Cerebellar nuclear complex (tissue), 1 donor: Measurements from ENCODE around the gene TMEM52B.
A peak's percentile ranks its signal among the peaks of the same experiment; 100 is the strongest.
"Not testable (repeated sequence)": the region's sequence is repeated elsewhere in the genome, so short reads cannot be mapped to it uniquely, and the experiment has no call there.

Experiments used
- DNase-seq, 2 experiments: peaks; one replicate each; lab custom pipeline; 2025; lab: John Stamatoyannopoulos, UW

The TMEM52B gene

DNA sequence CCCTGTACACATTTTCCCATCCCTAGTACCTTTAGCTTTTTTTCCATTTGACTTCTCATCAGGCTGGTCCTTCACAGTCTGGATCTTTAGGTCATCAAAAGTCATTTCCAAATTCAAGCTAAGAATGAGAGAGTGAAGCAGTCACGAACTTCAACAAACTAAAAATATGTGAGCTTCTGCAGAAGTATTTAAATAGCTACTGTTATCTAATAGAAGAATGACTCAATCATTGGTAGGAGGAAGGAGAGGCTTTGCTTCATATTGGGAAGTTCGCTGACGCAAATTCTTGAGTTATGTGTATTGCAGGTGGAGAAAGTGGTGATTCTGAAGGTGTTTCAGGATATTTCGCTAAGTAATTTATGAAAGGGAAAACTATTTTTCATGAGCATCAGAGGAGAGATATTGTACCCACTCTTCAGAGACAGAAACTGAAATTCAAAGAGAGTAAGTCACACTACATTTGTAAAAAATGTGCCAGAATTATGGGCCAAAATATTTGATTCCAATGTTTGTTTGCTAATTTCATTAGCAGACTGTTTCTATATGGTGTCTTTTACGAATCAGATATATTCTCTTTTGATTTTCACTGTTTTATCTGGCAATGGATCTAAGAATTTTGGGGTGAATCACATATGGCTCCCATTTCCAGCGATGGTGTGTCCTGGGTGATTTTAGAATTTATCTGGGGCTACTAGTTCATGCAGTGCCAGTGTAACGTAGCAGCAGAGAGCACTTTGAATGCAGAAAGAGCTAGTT is 6.7 kb upstream of the TMEM52B start, which contains the start of gene OLR1:
Gene OLR1 (minus strand): TSS at position 160 of the 756 bp plus-strand sequence. CDS start 55 bp downstream, at position 105.
- no peak for DNase-seq

- no peak for DNase-seq
Measured at GRCh38 chr12:10174986-10175614, 3.7 kb upstream of the TMEM52B start.

GRCh38 chr12:10175846-10176636 is 2.8 kb upstream of the TMEM52B start:
- no peak for DNase-seq

DNA sequence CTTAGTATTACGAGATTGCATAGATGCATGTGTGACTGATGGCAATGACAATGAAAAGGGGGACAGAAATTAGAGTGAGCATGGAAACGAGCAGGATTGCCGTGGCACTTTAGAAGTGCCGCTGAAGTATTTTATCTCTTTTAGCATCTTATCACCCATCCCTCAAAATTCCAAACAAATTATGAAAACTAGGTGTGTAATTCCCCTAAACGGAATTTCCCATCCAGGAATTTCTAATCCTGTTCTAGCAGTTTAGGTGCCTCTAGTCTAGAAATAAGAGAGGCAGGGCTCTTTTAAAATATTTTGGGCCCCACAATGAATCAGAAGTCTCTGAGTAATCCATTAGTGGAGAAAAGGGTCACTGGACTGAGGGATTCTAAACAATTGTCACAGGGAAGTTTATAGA is 947 bp downstream of the TMEM52B start:
- DNase-seq: no peak

DNA sequence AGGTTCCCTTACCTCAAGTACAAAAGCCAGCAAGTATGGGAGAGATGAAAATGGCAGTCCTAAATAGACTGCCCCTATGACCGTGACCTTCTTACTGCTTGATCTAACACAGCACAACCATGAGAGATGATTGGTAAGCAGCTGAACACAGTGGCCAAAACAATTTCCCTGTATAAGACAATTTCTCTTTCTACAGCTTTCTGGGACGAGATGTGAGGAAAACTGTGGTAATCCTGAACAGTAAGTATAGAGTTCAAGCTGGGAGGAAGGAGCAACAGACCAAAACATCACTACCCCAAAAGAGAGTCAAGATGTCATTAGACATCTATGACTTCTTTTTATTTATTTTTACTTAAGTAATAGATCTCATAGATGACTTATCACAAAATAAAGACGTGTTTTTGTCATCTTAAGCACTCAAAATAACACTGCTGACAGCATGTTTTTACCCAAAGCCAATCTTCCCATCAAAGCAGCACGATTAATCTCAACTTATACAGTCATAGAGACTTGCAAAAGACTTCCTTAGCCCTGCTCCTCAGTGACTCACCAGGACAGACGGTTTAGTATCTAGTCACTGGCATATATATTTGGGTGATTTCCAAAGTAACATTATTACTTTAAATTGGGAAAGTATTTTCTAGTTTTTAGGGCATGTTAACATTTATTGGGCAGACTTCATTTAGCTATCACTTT is 3.7 kb downstream of the TMEM52B start:
- DNase-seq: no peak

- DNase-seq: no peak
Measured at GRCh38 chr12:10184261-10184843, 5.5 kb downstream of the TMEM52B start.

DNA sequence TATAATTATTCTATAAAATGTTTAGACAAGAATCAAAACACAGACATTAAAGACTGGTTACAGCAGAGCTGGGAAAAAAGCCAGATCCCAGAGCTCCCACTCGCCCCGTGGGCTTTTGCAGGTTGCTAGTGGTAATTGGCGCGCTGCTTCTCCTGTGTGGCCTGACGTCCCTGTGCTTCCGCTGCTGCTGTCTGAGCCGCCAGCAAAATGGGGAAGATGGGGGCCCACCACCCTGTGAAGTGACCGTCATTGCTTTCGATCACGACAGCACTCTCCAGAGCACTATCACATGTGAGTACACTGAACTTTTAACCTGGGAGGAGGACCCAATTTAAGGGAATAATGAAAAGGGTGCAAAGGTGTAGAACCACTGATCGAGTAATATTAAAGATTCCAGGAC is 7.5 kb downstream of the TMEM52B start:
- no peak for DNase-seq

- DNase-seq: not testable (repeated sequence)
Measured at GRCh38 chr12:10186958-10187357, 8.1 kb downstream of the TMEM52B start.

DNA sequence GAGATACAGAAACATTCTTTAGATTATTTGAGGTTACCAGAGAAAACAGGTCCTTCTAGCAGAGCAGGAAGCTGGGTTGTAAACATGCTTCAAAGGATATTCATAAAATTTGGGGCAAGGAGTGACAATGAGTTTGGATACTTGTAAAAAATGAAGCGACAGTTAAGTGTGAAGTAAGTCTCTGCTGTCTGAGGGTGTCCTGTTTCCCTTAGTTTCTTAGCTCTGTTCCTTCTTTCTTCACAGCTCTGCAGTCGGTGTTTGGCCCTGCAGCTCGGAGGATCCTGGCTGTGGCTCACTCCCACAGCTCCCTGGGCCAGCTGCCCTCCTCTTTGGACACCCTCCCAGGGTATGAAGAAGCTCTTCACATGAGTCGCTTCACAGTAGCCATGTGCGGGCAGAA is 10.8 kb downstream of the TMEM52B start:
- no peak for DNase-seq

GRCh38 chr12:10190558-10191388 is 11.9 kb downstream of the TMEM52B start:
- DNase-seq: peak in 1 of 2 experiments; percentile 16

GRCh38 chr12:10191865-10192264 is 13.0 kb downstream of the TMEM52B start:
- no peak for DNase-seq

DNA sequence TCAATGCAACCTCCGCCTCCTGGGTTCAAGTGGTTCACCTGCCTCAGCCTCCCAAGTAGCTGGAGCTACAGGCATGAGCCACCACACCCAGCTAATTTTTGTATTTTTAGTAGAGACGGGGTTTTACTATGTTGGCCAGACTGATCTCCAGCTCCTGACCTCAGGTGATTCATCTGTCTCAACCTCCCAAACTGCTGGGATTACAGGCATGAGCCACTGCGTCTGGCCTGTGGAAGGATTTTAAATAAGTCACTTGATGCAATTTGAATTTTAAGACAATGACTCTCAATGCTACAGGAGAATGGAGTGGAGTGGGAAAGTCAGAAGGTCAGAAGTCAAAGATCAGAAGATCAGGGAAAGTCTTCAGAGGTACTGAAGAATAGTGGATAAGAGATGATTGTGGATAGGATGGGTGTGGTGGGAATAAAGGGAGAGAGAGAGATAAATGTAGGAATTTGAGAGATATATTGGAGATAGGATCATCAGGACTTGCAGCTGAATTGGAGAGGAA is 15.4 kb downstream of the TMEM52B start:
- no peak for DNase-seq

DNA sequence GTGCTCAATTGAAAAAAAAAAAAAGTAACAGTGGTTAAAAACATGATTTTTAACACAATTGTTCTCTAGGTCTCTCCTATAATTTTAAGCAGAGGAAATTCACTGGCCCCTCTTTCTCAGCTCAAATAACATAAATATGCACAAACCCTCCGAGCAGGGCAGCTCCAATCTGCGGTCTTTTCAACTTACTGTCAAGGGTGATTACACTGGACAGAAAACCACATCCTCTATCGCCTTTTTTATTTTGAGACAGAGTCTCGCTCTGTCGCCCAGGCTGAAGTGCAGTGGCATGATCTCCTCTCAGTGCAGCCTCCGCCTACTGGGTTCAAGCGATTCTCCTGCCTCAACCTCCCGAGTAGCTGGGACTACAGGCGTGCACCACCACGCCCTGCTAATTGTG is 17.4 kb downstream of the TMEM52B start:
- DNase-seq: no peak

DNA sequence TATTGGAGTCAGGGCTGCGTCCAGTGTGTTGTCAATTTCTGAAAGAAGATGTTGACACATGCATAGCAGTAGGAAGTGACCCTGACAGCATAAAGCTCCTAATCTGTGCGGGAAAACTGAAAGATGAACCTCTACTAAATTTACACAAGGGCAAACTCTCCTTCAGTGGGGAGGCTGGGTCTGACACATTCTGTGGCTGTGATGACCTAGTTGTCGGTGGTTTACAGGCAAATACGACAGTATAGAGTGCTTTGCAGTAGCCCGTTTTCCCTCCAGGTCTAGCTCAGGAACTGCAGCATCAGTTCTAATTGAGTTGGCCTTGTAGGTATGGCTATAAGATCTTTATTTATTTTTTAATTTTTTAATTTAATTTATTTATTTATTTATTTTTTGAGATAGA is 19.0 kb downstream of the TMEM52B start:
- no peak for DNase-seq

- DNase-seq: not testable (repeated sequence)
Measured at GRCh38 chr12:10204495-10204894, 25.7 kb downstream of the TMEM52B start.

GRCh38 chr12:10205220-10205807 is 26.5 kb downstream of the TMEM52B start:
- DNase-seq: no peak

- DNase-seq: no peak
Measured at GRCh38 chr12:10207136-10207535, 28.3 kb downstream of the TMEM52B start.

- DNase-seq: no peak
Measured at GRCh38 chr12:10210225-10210624, 31.4 kb downstream of the TMEM52B start.

DNA sequence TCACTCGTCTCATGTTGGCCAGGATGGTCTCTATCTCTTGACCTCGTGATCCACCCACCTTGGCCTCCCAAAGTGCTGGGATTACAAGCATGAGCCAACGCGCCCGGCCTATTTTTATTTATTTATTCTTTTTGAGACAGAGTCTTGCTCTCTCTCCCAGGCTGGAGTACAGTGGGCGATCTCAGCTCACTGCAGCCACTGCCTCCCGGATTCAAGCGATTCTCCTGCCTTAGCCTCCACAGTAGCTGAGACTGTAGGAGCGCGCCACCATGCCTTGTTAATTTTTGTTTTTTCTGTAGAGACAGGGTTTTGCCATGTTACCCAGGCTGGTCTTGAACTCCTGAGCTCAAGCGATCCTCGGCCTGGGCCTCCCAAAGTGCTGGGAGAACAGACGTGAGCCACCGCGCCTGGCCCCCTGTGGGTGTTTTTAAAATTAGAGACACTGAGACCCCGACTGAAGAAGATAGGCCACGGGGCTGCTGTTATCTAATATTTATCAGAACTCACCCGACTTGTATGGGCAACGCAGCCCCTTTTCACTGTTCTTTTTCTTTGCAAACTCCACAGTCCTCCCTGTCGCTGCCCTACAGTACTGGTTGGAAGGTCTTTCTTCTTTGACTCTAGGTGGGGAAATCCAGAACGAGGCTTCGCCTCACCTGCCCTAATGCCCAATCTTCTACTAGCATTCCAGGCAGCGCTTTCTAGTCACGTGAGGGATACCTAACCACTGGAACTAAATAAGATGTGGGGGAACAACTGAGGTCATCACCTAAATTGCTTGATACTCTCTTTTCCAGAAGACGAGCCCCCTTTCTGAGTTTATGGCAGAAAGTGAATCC is 32.5 kb downstream of the TMEM52B start:
- no peak for DNase-seq
